KOPT-K1 (cell line): Measurements from ENCODE around the gene ABTB2.

Source experiments
- H3K27ac ChIP-seq: fragments of 200-600 bp; sonication (generic); 2 replicates; pipeline ENCODE4 v1.5.1; 2016; ENCODE audit warnings: antibody characterized with exemption, mild to moderate bottlenecking, low read depth, low read length; ENCODE audit not compliant: poor library complexity, severe bottlenecking
- H3K36me3 ChIP-seq: fragments of 200-600 bp; sonication (generic); 2 replicates; pipeline ENCODE4 v1.5.1; 2017; ENCODE audit warnings: antibody characterized with exemption, mild to moderate bottlenecking, low read length, moderate library complexity; ENCODE audit not compliant: insufficient read depth
- H3K9me3 ChIP-seq: fragments of 200-600 bp; sonication (generic); 2 replicates; pipeline ENCODE4 v1.5.1; 2017; ENCODE audit warnings: antibody characterized with exemption, low read length, mild to moderate bottlenecking; ENCODE audit not compliant: insufficient read depth, poor library complexity, severe bottlenecking

ABTB2 gene

DNA sequence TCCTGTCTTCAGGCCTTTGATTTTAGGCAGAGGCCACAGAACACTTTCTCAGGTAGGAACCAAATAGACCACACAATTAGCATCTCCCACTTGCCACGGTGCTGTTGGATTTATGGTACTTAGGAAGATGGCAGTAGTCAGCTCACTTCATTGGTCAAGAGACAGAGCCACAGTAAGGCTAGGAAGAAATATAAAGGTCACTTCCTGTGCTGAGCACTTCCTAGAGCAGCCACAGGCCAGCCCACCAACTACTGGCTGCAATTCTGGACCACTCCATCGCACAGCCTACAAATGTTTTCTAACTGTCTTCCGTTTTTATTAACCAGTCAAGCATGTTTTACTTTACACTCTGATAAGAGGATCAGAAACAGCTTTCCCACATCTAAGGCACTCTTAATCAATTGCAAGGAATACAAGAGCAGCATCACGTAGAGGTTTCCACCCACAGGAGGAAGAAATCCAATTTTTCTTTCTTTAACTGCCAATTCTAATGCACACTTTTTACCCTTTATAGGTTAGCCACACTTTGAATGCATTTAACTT is 54.7 kb downstream of the ABTB2 start:
- H3K36me3 ChIP-seq = no peaks in the 10 kb centered on the region
- no peaks in the 10 kb centered on the region for H3K9me3 ChIP-seq
- peak overlapping the region; percentile 11 for H3K27ac ChIP-seq

DNA sequence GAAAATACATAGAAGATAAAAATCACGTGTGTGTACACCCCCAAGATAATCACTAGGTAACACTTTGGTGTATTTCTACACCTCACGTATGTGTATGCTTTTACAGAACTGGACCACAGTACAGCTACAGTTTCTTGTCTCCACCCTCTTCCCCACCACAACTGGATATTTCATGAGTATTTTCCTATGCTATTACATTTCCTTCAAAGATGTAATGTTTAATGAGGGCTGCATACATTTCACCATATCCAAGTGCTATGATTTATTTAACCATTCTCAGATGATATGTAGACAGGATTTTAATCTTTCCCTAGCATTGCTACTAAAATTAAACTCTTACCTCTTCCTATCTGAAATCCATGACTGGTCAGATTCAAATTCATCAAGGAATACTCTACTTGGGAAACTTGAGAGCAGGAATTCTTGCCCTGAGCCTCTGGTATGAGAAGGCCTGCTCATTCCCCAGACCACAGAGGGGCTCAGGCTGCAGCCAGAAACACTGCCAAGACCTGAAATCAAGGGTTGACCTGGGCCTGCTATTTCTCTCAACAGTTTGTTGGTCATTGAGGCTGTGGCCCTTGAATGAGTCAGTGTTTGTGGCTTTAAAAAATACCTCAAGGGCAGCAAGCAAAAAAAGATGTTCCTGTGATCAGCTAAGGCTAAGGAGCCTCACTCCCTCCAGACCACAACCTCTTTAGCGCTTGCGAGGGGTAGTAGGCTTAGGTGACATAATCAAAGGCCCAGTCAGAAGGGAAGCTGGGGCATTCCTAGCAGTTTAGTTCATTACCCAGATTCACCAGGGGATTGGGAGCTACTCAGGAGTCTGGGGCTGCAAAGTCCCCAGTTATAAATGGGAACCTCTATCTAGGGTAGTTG is 55.5 kb downstream of the ABTB2 start:
- peak overlapping the region; percentile 11 for H3K27ac ChIP-seq
- H3K9me3 ChIP-seq = no peaks in the 10 kb centered on the region
- no peaks in the 10 kb centered on the region for H3K36me3 ChIP-seq

DNA sequence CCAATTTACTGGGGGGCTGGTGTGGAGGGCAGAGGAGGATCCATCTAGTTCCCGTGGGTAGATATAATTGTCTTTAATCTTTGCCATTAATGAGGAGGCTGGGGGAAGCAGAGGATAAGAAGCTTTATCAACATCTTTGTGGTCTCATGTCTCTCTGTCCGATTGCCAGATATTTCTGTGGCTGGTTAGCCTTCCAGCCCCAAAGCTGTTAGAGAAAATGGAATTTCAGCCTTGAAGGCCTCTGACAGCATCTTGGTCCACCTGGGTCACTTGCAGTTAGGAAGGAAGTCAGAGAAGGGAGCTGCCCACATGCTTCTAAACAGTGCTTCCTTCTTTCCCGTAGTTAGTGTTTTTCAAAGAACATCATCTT is 56.9 kb downstream of the ABTB2 start:
- no peak overlapping the region for H3K27ac ChIP-seq
- H3K9me3 ChIP-seq = no peaks in the 10 kb centered on the region
- H3K36me3 ChIP-seq = no peaks in the 10 kb centered on the region

DNA sequence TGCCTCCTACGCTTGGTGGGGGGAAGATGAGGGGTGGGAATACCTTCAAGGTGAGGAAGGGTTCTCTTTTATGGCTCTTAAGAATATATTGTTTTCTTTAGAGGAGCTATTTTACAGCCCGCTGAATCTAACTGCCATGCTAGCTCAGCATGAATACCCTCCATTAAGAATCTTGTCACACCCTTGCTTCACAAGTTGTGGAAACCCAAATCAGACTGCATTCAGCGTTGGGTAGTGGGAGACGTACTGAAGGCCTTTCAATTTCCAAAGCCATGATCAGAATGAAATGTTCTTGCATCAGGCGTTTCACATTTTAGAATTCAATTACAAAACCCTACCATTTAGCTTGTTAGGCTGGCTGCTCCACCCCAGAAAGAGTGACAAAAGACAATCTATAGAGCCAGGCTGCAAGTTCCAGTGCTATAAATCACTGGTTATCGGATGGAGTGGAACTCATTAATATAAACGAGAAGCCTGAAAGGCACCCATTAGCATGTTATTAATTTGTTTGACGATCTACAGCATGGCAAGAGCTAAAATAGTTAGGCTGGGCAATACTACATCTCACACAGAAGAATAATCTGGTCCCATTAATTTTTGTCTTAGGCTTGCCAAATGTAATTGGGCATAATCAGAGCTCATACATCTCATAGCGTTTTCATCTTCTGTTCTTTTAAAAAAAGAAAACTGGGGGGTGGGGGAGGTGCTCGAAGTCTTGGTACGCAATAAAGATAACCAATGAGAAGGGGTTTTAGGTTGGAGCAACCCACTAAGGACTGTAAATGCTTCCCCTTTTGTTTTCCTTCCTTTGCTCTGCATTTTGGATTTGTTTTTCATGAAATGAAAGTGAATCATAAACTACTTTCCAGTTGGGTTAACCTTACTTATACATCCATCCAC is 57.5 kb downstream of the ABTB2 start:
- H3K9me3 ChIP-seq = no peaks in the 10 kb centered on the region
- H3K36me3 ChIP-seq = no peaks in the 10 kb centered on the region
- H3K27ac ChIP-seq = no peak overlapping the region

DNA sequence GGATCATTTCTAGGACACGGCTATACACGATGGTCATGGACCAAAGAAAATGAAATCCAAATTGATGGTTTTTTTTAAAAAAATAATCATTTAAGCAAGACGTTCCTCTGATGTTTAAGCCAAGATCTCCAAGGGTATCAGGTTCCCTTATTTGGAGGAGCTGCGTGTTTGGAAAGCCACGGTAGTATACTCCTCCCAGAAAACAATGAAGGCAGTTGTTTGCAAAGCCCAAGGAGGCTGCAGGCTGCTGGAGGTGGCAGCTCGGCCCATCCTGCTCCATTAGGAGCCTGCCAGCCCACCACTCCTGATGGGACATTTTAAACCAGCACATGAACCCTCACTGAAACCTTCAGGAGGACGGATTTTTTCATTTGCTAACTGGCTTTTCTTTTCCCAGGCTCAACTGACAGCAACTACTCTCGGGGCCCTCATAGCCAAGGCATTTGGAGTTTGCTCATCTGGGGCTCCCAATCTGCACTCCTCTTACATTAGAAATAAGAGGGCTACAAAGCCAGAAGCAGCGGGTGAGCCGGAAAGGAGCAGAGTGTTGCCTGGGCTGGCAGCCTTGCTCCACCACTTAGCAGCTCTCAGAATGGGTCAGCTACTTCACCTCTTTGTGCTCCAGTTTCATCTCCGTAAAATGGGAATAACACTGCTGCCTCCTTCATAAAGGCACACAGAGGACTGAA is 58.4 kb downstream of the ABTB2 start:
- no peaks in the 10 kb centered on the region for H3K9me3 ChIP-seq
- H3K36me3 ChIP-seq = no peaks in the 10 kb centered on the region
- no peak overlapping the region for H3K27ac ChIP-seq

DNA sequence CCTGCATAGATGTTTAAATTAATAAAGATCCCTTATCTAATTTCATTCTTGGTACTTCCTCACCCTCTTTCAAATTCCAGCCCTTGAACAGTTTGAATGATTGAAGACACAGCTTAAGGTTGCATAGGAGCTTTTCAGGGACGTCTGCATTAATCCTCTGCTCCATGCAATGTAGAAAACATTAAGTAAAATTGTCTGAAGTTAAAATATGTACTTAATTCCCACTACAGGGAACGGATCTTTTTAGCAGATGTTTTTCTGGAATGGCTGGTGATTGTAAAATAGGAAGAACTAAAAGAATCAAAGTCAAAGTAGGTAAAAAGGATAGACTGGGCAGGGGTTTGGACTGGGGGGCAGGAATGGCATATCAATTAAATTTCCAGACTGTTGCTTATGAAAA is 58.9 kb downstream of the ABTB2 start:
- Histone ChIP-seq H3K9me3 (no peaks in the 10 kb centered on the region), H3K27ac (no peak overlapping the region), H3K36me3 (no peaks in the 10 kb centered on the region)

DNA sequence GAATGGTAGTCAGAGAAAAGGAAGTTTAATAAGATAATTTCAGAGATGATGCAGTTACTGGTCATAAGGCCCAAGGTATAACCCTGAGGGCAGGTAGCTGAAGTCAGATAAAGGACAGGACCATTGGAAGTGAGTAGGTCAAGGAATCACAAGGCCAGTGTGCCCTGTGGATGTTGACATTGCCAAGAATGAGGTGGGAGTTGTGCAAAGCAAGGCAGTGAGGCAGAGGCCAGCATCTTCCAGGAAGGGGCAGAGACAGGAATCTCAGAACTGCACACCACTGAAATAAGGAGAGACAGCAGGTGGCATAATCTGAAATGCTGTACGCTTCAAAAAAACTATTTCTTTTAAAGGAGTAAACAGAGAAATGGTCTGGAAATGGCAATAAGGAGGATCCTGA is 61.4 kb downstream of the ABTB2 start:
- H3K9me3 ChIP-seq = no peaks in the 10 kb centered on the region
- no peaks in the 10 kb centered on the region for H3K36me3 ChIP-seq
- no peak overlapping the region for H3K27ac ChIP-seq

DNA sequence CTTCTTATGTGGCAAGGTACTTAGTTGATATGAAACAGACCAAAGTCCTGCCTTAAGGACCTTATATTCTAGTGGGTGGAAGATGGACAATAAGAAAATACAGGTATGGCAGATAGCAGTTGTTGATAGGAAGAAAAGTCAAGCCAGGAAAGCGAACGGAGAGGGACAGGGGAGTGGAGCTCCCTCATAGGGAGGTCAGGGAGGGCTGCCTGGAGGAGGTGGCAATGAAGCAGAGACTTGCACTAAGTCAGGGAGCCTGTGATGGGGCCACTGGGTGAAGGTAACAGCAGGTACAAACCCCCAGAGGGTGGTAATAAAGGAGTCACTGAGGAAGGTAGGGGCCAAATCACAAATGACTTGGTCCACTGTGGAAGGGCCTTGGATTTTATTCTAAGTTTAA is 65.3 kb downstream of the ABTB2 start:
- H3K27ac ChIP-seq = no peak overlapping the region
- no peaks in the 10 kb centered on the region for H3K9me3 ChIP-seq
- no peaks in the 10 kb centered on the region for H3K36me3 ChIP-seq

DNA sequence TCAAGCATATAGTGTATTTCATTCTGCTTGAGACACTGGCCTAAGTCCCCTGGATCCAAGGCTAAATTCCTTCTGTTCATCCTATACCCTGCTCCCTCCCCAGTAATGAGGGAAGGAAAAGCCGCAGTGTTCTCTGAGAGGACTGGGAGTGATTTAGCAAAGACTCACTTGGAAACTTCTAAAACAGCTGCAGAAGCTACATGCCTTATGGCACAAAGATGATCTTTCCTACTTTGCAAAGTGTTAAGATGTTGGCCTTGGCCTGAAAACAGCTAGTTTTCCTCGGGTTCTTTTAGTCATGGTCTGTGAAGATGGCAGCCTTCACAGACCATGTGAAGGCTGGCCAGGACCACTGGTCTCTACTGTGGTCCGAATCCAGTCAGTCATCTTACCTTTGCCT is 65.7 kb downstream of the ABTB2 start:
- H3K27ac ChIP-seq = no peak overlapping the region
- H3K9me3 ChIP-seq = no peaks in the 10 kb centered on the region
- H3K36me3 ChIP-seq = no peaks in the 10 kb centered on the region

DNA sequence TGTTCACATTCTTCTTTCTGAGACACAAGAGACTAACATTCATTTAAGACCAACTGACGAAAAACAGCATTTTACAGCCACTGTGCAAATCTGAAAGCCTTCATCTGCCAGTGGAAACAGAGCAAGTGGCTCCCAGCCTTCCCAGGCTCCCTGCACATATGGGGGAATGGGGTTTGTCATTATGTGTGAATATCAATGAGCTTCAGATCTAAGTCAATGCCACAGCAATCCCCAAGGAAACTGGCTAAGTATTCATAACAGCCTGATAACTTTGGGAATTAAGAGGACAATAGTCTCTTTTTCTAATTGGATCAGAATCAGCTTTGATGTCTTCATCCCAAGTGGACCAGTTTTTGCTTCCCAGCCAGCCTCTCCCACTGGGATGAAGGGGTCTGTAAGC is 66.9 kb downstream of the ABTB2 start:
- Histone ChIP-seq H3K36me3 (no peaks in the 10 kb centered on the region), H3K27ac (no peak overlapping the region), H3K9me3 (no peaks in the 10 kb centered on the region)

DNA sequence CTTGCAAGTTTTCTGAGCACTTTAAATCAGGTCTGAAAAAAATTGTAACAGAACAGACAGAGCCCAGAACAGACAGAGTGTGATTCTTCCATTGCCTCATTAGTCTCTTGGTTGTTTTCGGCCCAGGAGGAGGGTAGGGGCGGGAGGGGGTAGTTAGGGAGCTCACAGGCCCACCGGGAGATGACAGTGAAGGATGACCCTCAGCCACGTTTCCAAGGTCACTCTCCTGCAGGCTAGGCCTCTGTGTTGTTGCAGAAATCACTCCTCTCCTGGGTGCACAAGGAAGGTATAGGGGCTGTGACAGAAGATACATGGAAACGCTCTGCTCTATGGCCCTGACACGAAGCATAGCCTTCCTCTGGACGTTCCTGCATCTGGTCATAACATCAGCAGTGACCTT is 69.3 kb downstream of the ABTB2 start:
- Histone ChIP-seq H3K27ac (no peak overlapping the region), H3K9me3 (no peaks in the 10 kb centered on the region), H3K36me3 (no peaks in the 10 kb centered on the region)

DNA sequence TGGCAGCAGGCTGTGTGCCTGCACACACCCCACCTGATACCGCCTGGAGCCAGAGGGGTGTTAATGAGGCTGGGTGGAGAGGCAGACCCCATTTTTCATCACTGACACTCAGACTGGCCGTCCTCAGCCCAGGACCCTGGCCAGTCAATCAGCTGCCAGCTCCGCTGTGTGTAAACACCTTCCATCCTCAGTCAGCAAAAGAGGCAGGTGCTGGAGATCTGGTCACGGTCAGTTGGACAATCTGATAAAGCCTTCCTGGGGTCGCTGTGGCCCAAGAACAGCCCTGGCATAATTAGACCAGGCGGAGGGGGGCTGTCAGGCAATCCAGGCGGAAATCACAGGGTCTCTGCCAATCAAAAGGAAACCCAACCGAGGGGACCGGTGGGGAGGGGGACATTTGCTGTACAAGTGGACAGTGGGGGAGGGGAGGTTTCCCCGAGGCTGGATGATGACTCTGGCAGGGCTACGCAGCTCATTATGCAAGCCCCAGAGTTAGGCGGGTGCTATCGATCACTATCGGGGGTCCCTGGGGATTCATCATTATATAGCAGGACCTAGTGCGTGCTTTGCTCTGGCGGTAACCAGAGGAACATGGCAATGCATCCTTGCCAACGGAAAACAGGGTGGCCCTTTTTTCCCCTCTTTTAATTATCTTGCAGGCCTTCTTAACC is 72.9 kb downstream of the ABTB2 start:
- H3K9me3 ChIP-seq = no peaks in the 10 kb centered on the region
- no peak overlapping the region for H3K27ac ChIP-seq
- H3K36me3 ChIP-seq = no peaks in the 10 kb centered on the region

DNA sequence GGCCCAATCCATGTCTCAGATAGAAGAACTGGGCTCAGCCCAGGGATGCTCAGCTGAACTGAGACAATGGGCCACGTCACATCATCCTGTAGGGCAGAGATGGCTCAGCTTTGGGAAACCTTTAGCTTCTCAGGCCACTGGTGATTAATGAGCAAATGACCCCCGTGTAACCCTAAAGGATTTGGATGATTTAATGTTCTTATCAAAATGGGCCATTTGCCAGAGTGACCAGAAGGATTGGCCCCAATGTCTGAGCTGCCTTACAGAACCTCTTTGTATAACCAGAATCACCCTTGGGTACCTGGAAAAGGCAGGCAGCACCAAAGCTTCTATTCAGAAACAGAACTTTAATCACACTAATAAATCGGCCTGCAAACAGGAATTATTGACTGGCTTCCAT is 73.7 kb downstream of the ABTB2 start:
- H3K9me3 ChIP-seq = no peaks in the 10 kb centered on the region
- H3K27ac ChIP-seq = no peak overlapping the region
- H3K36me3 ChIP-seq = no peaks in the 10 kb centered on the region

DNA sequence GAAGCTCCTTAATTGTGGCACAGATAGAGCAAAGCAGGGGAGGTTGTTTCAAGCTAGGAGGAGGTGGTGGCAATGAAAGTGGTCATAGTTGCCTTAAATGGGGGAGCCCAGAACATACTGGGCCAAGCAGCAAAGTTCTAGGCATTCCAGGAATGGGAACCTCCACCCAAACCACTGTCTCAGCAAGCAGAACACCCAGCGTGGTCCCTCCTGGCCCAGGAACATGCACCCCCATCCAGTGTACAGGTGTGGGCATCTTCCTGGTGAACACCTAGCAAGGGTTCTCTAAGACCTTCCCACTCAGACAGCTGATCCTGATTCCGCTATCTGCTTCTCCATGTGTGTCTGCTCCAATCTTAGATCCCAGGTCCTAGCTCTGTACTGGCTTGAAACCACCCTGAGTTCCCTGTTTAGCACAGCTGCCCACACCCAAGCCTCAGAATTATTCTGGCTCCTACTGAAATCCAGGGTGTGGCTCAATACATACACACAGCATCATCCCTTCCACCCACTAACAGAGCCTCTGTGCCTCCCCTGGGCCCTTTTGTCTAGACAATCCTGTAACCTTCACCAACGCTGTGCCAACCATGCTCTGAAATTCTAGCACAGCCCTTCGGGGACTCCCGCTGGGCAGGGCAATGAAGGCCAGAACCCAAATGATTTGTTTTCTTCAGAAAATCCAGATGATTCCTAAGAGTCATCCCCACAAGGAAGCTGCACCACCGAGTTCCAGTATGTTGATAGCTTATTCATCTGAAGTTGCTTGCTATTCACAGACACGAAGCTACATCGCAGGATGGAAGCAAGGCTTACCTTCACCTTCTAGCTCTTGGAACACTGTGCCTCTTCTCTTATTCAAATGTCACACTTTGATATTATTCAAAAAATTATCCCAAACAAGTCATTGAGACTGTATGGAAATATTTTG is 76.6 kb downstream of the ABTB2 start:
- Histone ChIP-seq H3K36me3 (no peaks in the 10 kb centered on the region), H3K27ac (no peak overlapping the region), H3K9me3 (no peaks in the 10 kb centered on the region)
